D341Med (cell line): Measurements from ENCODE around the gene CUL5.
"Not testable (repeated sequence)": the region's sequence is repeated elsewhere in the genome, so short reads cannot be mapped to it uniquely, and the experiment has no call there.

Experiments
- DNase-seq: peaks from one replicate; pipeline ENCODE4 v3.0.0; 2012; ENCODE audit warnings: low spot score

CUL5 gene

DNA sequence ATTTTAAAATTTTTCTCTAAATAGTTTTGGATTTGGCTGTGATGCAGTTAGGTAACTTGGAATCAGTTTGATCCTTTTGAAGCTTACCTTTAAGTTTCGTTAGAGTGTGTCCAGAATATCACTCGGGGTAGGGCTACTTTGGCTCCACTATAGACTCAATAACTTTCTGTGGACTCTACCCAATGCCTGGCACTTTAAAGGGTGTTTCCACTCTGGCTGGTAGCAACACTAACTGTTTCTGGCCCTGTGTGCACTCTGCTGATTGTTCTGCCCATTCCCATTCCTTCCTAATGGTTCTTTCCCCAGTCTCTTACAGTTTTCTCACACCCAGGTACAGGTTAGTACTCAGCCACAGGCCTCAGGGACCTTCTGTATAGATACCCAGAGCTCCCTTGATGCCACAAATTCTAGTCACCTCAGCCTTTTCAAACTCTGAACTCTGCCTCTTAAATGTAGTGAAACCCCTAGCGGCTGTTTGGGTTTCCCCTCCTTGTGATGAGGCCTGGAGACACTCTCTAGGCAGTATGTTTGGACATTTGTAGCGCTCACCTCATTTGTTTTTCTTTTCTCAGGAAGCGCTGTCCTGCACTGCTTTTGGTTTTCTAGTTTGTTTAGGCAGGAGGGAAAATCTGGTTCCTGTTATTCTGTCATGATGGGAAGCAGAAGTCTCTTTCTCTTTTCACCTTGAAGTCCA lies 16.8 kb downstream of the CUL5 start:
- no peak for DNase-seq

DNA sequence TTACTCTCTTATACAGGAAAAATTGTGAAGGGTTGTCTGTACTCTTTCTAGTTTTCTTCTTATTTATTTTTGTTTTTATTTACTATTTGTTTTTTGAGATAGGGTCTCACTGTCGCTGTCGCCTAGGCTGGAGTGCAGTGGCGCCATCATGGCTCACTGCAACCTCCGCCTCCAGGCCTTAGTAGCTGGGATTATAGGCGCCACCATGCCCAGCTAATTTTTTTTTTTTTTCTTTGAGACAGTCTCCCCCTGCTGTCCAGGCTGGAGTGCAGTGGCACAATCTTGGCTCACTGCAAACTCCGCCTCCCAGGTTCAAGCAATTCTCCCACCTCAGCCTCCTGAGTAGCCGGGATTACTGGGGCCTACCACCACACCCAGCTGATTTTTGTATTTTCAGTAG lies 18.4 kb downstream of the CUL5 start:
- no peak for DNase-seq

DNA sequence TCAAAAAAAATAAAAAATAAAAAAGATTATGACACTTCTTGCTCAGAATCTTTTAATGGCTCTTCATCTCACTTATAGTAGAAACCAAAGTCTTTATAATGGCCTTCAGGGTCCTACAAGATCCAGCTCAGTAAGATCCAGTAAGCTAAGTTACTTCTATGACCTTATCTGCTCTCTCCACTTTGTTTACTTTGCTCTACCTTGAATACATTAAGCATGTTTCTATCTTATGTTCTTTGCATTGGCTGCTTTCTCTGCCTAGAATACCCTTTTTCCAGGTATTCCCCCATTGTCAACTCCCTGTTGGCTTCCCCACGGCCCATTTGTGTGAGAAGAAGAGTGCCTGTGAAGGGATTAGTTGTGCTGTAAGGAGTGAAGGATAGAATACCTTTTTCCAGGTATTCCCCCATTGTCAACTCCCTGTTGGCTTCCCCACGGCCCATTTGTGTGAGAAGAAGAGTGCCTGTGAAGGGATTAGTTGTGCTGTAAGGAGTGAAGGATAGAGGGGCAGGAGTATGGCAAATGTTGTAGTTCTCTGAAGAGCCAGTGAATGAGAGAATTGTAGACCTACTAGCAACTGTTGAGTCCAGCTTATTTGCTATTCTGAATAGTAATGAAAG lies 20.2 kb downstream of the CUL5 start:
- not testable (repeated sequence) for DNase-seq

DNA sequence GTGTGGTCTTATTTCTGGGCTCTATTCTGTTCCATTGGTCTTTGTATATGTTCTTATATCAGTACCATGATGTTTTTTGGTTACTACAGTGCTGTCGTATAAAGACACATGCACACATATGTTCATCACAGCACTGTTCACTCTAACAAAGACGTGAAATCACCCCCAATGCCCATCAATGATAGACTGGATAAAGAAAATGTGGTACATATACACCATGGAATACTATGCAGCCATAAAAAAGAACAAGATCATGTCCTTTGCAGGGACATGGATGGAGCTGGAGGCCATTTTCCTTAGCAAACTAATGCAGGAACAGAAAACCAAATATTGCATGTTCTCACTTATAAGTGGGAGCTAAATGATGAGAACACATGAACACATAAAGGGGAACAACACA lies 22.9 kb downstream of the CUL5 start:
- DNase-seq = not testable (repeated sequence)

DNA sequence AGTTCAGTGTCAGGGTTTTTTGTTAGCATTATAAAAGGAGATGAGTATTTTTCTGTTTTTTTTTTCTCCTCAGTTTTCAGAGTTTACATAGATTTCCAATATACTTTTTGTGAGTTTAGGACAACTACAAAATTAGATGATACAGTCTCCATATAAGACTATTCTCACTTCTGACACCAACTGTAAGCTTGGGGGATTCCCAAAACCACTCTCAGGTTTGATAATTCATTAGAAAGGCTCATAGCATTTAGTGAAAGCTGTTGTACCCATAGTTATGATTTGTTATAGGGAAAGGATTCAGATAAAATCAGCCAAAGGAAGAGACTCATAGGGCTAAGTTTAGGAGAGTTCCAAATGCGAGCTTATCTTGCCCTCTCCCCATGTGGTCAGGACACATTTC lies 24.1 kb downstream of the CUL5 start:
- DNase-seq = no peak

DNA sequence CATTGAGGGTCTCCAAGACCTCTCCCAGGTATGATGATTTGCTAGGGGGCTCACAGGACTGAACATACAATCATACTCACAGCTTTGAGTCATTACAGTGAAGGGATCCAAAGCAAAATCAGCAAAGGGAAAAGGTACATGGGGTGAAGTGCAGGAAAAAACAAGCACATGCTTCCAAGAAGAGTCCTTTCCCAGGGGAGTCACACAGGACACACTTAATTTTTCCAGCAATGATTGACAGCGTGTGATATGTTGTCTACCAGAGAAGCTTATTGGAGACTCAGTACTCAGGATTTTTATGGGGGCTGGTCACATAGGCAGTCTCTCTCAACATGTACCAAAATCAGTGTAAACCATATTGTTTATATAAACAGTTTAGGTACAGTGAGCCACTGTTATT lies 25.3 kb downstream of the CUL5 start:
- no peak for DNase-seq

DNA sequence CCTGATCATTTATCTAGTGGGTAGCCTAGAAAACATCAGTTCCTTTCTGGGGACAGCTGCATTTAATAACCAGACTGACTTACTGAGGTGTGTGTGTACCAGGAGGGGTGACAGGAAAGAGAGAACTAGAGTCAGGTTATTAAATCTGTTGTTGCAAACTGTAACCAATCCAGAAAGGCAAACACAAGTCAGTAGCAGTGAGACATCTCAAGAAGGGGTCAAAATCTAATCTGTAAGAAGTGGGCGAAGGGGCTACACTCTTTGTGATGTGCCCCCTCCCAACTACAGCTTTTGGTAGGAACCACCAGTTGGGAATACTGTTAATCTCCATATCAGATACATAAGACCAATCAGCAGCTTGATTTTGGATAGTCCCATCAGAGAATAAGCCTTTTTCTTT lies 26.3 kb downstream of the CUL5 start:
- no peak for DNase-seq

DNA sequence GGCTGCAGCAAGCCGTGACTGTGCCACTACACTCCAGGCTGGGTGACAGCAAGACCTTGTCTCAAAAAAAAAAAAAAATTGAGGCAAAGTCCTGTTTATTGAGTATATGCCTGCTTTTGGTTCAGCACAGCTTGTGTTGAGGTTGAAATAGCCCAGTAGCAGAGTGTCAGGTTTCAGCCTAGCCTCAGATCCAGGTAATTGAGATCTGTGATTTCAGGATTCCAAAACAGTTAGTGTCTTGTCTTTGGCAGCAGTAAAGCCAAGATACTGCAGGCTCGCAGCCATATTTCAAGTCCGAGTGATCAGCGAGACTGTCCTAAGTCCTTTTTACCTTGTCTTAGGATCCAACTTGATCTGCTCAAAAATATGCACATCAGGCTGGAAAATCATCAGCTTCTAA lies 27.0 kb downstream of the CUL5 start:
- DNase-seq = no peak

DNA sequence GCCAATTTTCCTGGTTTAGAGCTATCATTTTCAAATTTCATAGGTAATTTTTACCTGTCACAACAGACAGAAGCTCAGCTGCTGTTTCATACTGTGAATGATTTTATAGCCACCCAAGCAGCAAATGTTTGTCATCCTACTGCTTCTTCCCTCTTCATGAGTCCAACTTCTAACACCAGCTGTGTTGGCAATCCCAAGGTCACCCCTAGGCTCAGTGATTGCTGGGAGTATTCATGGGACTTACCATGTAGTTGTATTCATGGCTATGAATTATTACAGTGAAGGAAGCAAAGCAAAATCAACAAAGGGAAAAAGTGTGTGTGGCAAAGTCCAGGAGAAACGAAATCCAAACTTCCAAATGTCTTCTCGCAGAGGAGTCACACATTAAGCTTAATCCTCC lies 28.5 kb downstream of the CUL5 start:
- no peak for DNase-seq

DNA sequence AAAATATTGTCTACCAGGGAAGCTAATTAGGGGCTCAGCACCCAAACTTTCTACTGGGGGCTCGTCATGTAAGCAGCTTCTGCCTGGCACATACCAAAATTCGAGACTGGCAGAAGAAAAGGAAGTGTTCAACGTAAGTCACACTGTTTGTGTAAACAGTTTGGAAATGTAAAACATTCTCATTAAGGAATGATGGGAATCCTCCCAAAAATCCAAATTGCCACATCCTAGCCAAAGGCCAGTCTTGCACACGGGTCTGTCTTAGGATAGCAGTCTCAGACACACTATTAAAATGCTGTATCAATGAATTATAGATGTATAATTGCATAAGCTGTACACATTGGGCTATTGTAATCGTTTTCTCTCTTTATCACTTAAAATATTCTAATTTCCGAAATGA lies 28.9 kb downstream of the CUL5 start:
- no peak for DNase-seq

DNA sequence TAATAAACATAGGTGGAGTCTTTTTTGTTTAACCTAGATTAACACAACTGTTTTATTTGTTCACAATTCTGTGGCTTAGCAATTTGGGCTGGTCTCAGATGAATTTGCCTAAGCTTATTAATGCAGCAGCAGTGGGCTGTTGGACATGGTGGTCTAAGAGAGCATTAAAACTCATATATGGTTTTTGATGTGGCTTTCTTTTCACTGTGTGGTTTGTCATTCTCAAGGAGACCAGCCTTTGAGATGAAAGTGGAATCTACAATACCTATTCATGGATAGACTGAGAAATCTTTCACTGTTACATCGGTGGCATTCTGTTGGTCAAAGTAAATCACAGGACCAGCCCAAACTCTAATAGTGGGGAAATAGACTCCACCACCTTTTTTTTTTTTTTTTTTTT lies 39.6 kb downstream of the CUL5 start:
- DNase-seq = no peak

DNA sequence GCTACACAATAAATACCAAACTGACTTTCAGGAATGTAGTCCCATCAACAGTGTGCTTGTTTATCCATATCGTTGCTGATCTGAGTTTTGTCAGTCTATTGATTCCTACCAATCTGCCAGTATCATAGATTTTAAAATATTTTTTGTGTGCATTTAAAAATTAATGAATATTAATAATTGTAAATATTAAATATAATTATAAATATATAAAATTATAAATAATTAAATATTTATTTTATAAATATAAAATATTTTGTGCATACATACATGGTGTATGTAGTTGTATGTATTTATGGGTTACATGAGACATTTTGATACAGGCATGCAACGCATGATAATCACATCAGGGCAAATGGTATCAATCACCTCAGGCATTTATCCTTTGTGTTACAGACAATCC lies 53.6 kb downstream of the CUL5 start:
- DNase-seq = no peak

DNA sequence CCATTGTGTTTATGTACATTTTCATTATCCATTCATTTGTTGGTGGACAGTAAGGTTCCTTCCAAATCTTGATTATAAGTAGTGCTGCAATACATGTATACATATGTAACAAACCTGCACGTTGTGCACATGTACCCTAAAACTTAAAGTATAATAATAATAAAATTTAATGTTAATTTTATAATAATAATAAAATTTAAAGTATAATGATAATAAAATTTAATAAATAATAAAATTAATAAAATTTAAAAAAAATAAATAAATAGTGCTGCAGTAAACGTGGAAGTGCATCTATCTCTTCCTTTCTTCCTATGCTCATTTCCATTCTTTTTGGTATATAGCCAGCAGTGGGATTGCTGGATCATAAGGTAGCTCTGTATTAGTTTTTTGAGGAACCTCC lies 54.7 kb downstream of the CUL5 start:
- no peak for DNase-seq

DNA sequence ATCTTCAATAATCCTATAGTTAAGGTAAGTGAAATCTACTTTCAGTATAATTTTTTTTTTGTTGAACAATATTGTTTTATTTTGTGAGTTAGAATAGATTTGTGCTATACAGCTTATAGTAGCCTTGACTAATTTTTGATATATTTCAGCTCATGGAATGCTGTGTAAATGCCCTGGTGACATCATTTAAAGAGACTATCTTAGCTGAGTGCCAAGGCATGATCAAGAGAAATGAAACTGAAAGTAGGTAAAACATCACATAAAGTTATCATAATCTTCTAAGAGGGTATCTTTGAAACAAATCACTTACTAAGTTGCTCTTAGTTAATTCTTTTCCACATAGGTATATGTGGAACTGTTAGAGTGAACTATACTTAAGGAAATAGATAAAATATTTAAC lies 61.2 kb downstream of the CUL5 start:
- DNase-seq = no peak

DNA sequence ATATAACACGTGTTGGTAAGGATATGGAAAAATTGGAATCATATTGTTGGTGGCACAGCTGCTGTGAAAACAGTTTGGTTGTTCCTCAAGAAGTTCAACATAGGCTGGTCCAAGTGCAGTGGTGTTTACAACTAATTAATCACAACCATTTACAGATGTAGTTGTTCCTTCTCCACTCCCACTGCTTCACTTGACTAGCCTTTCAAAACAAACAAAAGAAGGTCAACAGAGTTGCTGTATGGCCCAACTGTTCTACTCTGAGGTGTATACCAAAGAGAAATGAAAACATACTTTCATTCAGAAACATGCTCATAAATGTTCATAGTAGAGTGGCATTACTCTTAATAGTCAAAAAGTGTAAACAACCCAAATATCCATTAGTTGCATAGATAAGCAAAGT lies 76.1 kb downstream of the CUL5 start:
- no peak for DNase-seq

DNA sequence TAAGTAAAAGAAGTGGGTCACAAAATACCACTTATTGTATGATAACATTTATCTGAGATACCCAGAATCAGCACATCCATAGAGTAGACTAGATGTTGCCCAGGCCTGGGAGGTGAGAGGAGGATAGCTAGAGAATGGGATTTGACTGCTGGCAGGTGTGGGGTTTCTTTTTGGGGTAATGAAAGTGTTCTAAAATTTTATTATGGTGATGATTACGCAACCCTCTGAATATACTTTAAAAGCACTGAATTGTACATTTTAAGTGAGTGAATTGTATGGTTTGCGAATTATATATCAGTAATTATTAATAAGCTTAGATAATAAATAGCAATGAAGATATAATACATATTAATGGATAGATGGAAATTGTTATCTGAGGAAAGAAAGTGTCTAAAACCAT lies 77.0 kb downstream of the CUL5 start:
- no peak for DNase-seq

DNA sequence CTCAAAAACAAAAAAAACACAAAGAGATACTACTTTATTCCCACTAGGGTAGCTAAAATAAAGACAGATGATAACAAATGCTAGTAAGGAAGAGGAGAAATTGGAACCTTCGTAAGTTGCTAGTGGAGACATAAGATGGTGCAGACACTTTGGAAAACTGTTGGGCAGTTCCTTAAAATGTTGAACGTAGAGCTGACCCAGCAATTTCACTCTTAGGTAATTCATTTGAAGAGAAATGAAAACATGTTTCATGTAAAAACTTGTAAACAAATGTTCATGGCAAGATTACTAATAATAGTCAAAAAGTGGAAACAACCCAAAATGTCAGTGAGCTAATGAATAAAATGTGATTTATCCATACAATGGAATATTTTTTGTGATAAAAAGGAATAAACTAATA lies 83.4 kb downstream of the CUL5 start:
- no peak for DNase-seq

DNA sequence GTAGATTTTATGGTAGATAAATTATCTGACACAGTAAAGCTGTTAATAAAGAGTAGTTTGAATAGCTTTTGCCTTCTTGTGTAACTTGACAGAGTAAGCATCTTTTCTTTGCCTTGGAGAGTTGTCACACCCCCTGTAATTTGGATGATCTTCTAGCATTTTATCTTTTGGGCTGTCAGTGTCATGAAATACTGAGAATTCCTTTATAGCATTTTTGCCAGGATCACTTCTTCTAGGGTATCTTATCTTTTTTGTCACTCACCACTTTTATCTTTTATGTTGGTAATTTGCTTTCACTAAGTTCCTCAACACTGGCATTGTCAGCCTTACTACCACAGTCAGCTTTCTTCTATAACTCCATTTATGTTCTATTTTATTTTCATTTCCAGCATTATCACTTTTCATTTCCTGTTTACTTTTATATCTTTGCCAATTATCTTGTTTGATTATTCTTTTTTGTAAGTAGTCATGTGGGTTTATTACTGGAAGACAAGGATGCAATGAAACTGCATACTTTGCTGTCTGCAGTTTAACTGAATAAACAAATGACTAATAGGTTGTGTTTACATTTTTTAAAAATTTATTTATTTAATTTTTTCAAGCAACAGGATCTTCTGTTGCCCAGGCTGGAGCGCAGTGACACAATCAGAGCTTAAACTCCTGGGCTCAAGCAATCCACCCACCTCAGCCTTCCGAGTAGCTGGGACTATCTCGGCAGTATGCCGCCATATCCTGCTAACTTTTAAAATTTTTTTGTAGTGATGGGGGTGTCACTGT lies 84.6 kb downstream of the CUL5 start:
- no peak for DNase-seq

DNA sequence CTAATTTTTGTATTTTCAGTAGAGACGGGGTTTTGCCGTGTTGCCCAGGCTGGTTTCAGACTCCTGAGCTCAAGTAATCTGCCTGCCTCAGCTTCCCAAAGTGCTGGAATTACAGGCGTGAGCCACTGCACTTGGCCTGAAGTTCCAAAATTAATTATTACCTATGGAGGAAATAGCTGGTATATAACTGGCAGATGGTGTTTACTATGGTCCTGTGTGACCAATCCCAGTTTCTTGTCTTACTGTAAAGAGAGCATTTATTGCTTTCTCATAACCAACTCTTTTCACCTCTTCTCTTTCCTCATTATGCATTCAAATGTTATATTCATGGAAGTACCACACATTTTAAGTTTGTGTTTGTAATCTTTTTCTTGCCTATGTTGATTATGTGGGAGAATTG lies 88.5 kb downstream of the CUL5 start:
- DNase-seq = no peak

DNA sequence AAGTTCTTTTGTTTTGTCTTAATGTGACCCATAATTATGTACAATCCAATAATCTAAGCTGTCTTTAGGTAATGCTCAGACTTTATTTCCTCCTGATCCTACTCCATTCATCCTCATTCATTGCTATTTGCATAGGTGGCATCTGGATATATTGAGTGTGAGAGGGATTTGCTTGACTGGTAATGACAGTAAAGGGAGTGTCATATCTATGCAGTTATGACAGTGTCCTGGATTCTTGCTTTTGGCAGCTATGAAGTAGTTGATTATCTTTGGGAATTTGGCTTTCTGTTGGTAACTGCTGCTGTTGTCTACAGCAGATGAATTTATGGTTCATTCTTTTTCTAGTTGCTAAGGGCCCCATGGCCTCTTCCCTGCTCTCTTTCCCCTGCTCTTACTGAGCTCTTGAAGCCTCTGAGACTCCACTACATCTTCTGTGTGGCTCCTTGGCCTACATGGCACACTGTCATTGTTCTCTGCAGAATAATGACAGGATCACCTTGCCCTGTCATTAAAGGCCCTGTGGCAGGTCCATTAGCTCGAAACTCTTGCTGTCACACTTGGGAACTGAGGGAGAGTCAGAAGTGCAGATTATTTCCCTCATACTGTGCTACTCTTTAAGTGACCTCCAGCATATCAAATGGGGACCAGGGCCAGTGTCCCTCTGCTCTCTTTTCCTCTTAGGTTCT lies 92.5 kb downstream of the CUL5 start:
- no peak for DNase-seq

DNA sequence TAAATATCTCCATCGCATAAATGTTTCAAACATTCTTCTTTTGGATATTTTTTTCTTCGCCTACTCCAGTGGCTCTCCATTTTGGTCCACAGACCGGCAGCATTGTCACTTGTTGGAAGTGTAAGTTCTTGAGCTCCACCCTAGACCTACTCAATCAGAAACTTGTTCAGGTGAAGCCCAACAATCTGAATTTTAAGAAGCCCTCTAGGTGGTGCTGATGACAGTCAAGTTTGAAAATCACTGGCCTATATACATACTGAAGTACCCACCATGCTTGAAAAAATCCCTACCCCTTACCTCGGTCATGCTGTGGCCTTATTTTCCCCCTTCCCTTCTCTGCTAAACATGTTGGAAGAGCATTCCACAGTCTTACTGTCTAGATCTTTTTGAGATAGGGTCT lies 102.4 kb downstream of the CUL5 start:
- DNase-seq = no peak

DNA sequence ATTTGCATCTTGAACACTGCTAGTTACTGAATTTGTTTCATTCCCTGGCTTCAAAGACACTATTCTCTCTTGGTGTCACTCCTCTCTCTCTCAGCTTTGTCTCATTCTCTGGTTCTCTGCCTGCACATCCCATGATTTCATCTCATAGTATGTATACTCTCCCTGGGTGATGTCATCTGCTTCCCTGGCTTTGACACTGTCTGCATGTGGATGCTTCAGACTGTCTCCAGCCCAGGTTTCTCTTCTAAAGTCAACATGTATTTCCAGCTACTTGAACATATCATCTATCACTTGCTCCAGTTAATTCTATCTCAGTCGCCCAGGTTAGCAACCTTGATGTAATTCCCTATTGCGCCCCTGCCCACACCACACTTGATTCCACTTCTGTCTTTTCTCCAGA lies 103.4 kb downstream of the CUL5 start:
- no peak for DNase-seq
